Measurements from ENCODE around the gene ZNF550. TPM values are rescaled to one million over a fixed set of nuclear protein-coding genes. Genes with fewer than 3 reads are reported as not detected.
"Not testable (repeated sequence)": the region's sequence is repeated elsewhere in the genome, so short reads cannot be mapped to it uniquely, and the experiment has no call there.

The ZNF550 gene
- total RNA-seq, 1 donor, result 13.5 TPM

- H3K4me3 ChIP-seq (ENCODE audit: low read length), result peak overlapping the region; percentile 75
- peaks cover 12% of the 10 kb centered on the region for H3K9me3 ChIP-seq (ENCODE audit: low read depth, low read length)
- H3K4me1 ChIP-seq (ENCODE audit: insufficient read depth, low read length), result peaks cover 19% of the 10 kb centered on the region
- H3K27me3 ChIP-seq (ENCODE audit: insufficient read depth, low read length), result peaks cover 2% of the 10 kb centered on the region
Observed at GRCh38 chr19:57560049-57560491, 407 bp upstream of the ZNF550 start.

GRCh38 chr19:57559008-57559403, 657 bp downstream of the ZNF550 start:
- peaks cover 2% of the 10 kb centered on the region for H3K27me3 ChIP-seq (ENCODE audit: insufficient read depth, low read length)
- H3K4me1 ChIP-seq (ENCODE audit: insufficient read depth, low read length), result peaks cover 19% of the 10 kb centered on the region
- peak overlapping the region; percentile 75 for H3K4me3 ChIP-seq (ENCODE audit: low read length)
- peaks cover 14% of the 10 kb centered on the region for H3K9me3 ChIP-seq (ENCODE audit: low read depth, low read length)

- H3K4me3 ChIP-seq (ENCODE audit: low read length), result no peak overlapping the region
- peaks cover 2% of the 10 kb centered on the region for H3K27me3 ChIP-seq (ENCODE audit: insufficient read depth, low read length)
- peaks cover 9% of the 10 kb centered on the region for H3K9me3 ChIP-seq (ENCODE audit: low read depth, low read length)
- H3K4me1 ChIP-seq (ENCODE audit: insufficient read depth, low read length), result peaks cover 19% of the 10 kb centered on the region
Observed at GRCh38 chr19:57558525-57558924, 1.1 kb downstream of the ZNF550 start.

- Histone ChIP-seq H3K4me1 (ENCODE audit: insufficient read depth, low read length) (peaks cover 19% of the 10 kb centered on the region), H3K9me3 (ENCODE audit: low read depth, low read length) (peaks cover 7% of the 10 kb centered on the region), H3K27me3 (ENCODE audit: insufficient read depth, low read length) (peaks cover 2% of the 10 kb centered on the region), H3K4me3 (ENCODE audit: low read length) (no peak overlapping the region)
Observed at GRCh38 chr19:57557659-57558058, 2.0 kb downstream of the ZNF550 start.

GRCh38 chr19:57552432-57552831, 7.2 kb downstream of the ZNF550 start:
- H3K9me3 ChIP-seq (ENCODE audit: low read depth, low read length), result peaks cover 48% of the 10 kb centered on the region
- no peaks in the 10 kb centered on the region for H3K4me1 ChIP-seq (ENCODE audit: insufficient read depth, low read length)
- H3K4me3 ChIP-seq (ENCODE audit: low read length), result no peak overlapping the region
- no peaks in the 10 kb centered on the region for H3K27me3 ChIP-seq (ENCODE audit: insufficient read depth, low read length)

- Histone ChIP-seq H3K27me3 (ENCODE audit: insufficient read depth, low read length) (no peaks in the 10 kb centered on the region), H3K9me3 (ENCODE audit: low read depth, low read length) (peaks cover 92% of the 10 kb centered on the region), H3K4me3 (ENCODE audit: low read length) (no peak overlapping the region), H3K4me1 (ENCODE audit: insufficient read depth, low read length) (no peaks in the 10 kb centered on the region)
Observed at GRCh38 chr19:57546513-57546912, 13.2 kb downstream of the ZNF550 start.

- H3K4me3 ChIP-seq (ENCODE audit: low read length), result no peak overlapping the region
- no peaks in the 10 kb centered on the region for H3K27me3 ChIP-seq (ENCODE audit: insufficient read depth, low read length)
- H3K9me3 ChIP-seq (ENCODE audit: low read depth, low read length), result peaks cover 83% of the 10 kb centered on the region
- H3K4me1 ChIP-seq (ENCODE audit: insufficient read depth, low read length), result no peaks in the 10 kb centered on the region
Observed at GRCh38 chr19:57537953-57538547, 21.6 kb downstream of the ZNF550 start.

- Histone ChIP-seq H3K9me3 (ENCODE audit: low read depth, low read length) (peaks cover 3% of the 10 kb centered on the region), H3K4me3 (ENCODE audit: low read length) (peak within 1 kb of the TSS; percentile 72), H3K27me3 (ENCODE audit: insufficient read depth, low read length) (no peaks in the 10 kb centered on the region), H3K4me1 (ENCODE audit: insufficient read depth, low read length) (peaks cover 14% of the 10 kb centered on the region)
Observed at GRCh38 chr19:57527136-57527881, 32.4 kb downstream of the ZNF550 start, which contains the start of gene ZNF549. ZNF549 (plus strand) TSS chr19:57527356; CDS start chr19:57527574, 218 bp downstream.

- H3K4me3 ChIP-seq (ENCODE audit: low read length); H3K27me3 ChIP-seq (ENCODE audit: insufficient read depth, low read length); H3K4me1 ChIP-seq (ENCODE audit: insufficient read depth, low read length): not testable (repeated sequence)
- H3K9me3 ChIP-seq (ENCODE audit: low read depth, low read length), result peaks cover 26% of the 10 kb centered on the region
Observed at GRCh38 chr19:57518021-57518420, 41.6 kb downstream of the ZNF550 start.

GRCh38 chr19:57515255-57515654, 44.4 kb downstream of the ZNF550 start:
- peaks cover 48% of the 10 kb centered on the region for H3K9me3 ChIP-seq (ENCODE audit: low read depth, low read length)
- no peaks in the 10 kb centered on the region for H3K27me3 ChIP-seq (ENCODE audit: insufficient read depth, low read length)

GRCh38 chr19:57512845-57513244, 46.8 kb downstream of the ZNF550 start:
- H3K4me3 ChIP-seq (ENCODE audit: low read length), result no peak overlapping the region
- H3K9me3 ChIP-seq (ENCODE audit: low read depth, low read length), result peaks cover 69% of the 10 kb centered on the region
- no peaks in the 10 kb centered on the region for H3K4me1 ChIP-seq (ENCODE audit: insufficient read depth, low read length)
- H3K27me3 ChIP-seq (ENCODE audit: insufficient read depth, low read length), result no peaks in the 10 kb centered on the region

More at GRCh38 chr19:57515255-57515654, 44.4 kb downstream of the ZNF550 start:
- Histone ChIP-seq H3K4me1 (ENCODE audit: insufficient read depth, low read length) (no peaks in the 10 kb centered on the region), H3K4me3 (ENCODE audit: low read length) (no peak overlapping the region)

GRCh38 chr19:57511484-57511883, 48.2 kb downstream of the ZNF550 start:
- Histone ChIP-seq H3K4me3 (ENCODE audit: low read length) (no peak overlapping the region), H3K27me3 (ENCODE audit: insufficient read depth, low read length) (no peaks in the 10 kb centered on the region), H3K9me3 (ENCODE audit: low read depth, low read length) (peaks cover 79% of the 10 kb centered on the region), H3K4me1 (ENCODE audit: insufficient read depth, low read length) (no peaks in the 10 kb centered on the region)

- H3K4me1 ChIP-seq (ENCODE audit: insufficient read depth, low read length), result peaks cover under 1% of the 10 kb centered on the region
- H3K4me3 ChIP-seq (ENCODE audit: low read length), result no peak overlapping the region
- no peaks in the 10 kb centered on the region for H3K27me3 ChIP-seq (ENCODE audit: insufficient read depth, low read length)
- H3K9me3 ChIP-seq (ENCODE audit: low read depth, low read length), result peaks cover 36% of the 10 kb centered on the region
Observed at GRCh38 chr19:57506163-57506562, 53.5 kb downstream of the ZNF550 start.

GRCh38 chr19:57500400-57500799, 59.3 kb downstream of the ZNF550 start:
- H3K27me3 ChIP-seq (ENCODE audit: insufficient read depth, low read length); H3K4me3 ChIP-seq (ENCODE audit: low read length); H3K9me3 ChIP-seq (ENCODE audit: low read depth, low read length); H3K4me1 ChIP-seq (ENCODE audit: insufficient read depth, low read length): not testable (repeated sequence)

- H3K9me3 ChIP-seq (ENCODE audit: low read depth, low read length); H3K27me3 ChIP-seq (ENCODE audit: insufficient read depth, low read length); H3K4me1 ChIP-seq (ENCODE audit: insufficient read depth, low read length): not testable (repeated sequence)
- peak within 1 kb of the TSS; percentile 55 for H3K4me3 ChIP-seq (ENCODE audit: low read length)
Observed at GRCh38 chr19:57499680-57500395, 59.8 kb downstream of the ZNF550 start, which contains the start of gene ZNF773. ZNF773 (plus strand) TSS chr19:57499938; CDS start chr19:57500081, 143 bp downstream.

All from mononuclear cell (primary cell).